H1 (cell line): ENCODE measurements around the gene PHTF1. TPM values are rescaled to one million over a fixed set of nuclear protein-coding genes. Genes with fewer than 3 reads are reported as not detected.

Experiments used
- BACH1 ChIP-seq: IDR thresholded peaks from 2 replicates; pipeline ENCODE4 v1.6.1; 2012; ENCODE audit warnings: low read length, improper control_type of control experiment
- BCL11A ChIP-seq, 2 experiments: IDR thresholded peaks; one replicate each; pipeline ENCODE4 v1.6.1; 2011; ENCODE audit warnings: low read depth in 2 of 2, low read length in 2 of 2, mild to moderate bottlenecking in 2 of 2
- CEBPB ChIP-seq: IDR thresholded peaks from 2 replicates; pipeline ENCODE4 v1.6.1; 2012; ENCODE audit warnings: low read depth, low read length
- CHD1 ChIP-seq: IDR thresholded peaks from 2 replicates; pipeline ENCODE4 v1.6.1; 2012; ENCODE audit warnings: low read depth, low read length, improper control_type of control experiment
- CHD7 ChIP-seq: fragments of 300-600 bp; sonication (generic); IDR thresholded peaks from 2 replicates; pipeline ENCODE4 v1.7.1; 2012; ENCODE audit warnings: low read length, moderate library complexity, mild to moderate bottlenecking, inconsistent platforms; ENCODE audit not compliant: insufficient replicate concordance
- POLR2A ChIP-seq, 2 experiments: IDR thresholded peaks; 1 replicate in 1 of 2; 2 replicates in 1 of 2; pipeline ENCODE4 v1.6.1; 2011; ENCODE audit warnings: low read depth in 2 of 2, low read length in 2 of 2, mild to moderate bottlenecking in 2 of 2; ENCODE audit errors: control extremely low read depth in 1 of 2
- RXRA ChIP-seq: IDR thresholded peaks from 2 replicates; pipeline ENCODE4 v1.6.1; 2011; ENCODE audit warnings: low read depth, mild to moderate bottlenecking, low read length, moderate library complexity; ENCODE audit not compliant: insufficient read depth
- USF2 ChIP-seq: IDR thresholded peaks from 2 replicates; pipeline ENCODE4 v1.6.1; 2011; ENCODE audit warnings: low read length, improper control_type of control experiment
- polyA plus RNA-seq, 7 experiments: library from polyadenylated mRNA; depleted of rRNA in 3 of 7; stranded (reverse) in 5 of 7; unstranded in 2 of 7; fragments of >200 nt in 5 of 7; fragments of 200-250 nt in 2 of 7; gene quantifications; 1 replicate in 5 of 7; 2 replicates in 1 of 7; 4 replicates in 1 of 7; pipeline versions ENCODE4 v1.2.1 to v1.2.3, GENCODE V29; 2011 to 2013; ENCODE audit warnings: missing spikeins in 2 of 7, mixed read lengths in 2 of 7
- total RNA-seq: library from RNA; stranded (reverse); fragmentation: NEBNext Ultra II Directional; extraction: Animal tissue kit (Norgen Biotek cat#: 25700); gene quantifications from 2 replicates; pipeline ENCODE4 v1.2.1, GENCODE V29; 2021

PHTF1 gene
- total and polyA plus RNA-seq, 2 of the 8 experiments (the other 6 are each of a cell fraction or from before 2014, with no cell fraction given): 9.1 to 26.9 TPM

GRCh38 chr1:113780374-113781146 lies 21.3 kb upstream of the PHTF1 start (continued):
- TF ChIP-seq CHD7 (no peak), RXRA (no peak), BCL11A (IDR thresholded peaks at IDR 0.05; ENCODE audit: low read depth in 2 of 2, low read length in 2 of 2) (no peak), POLR2A (IDR thresholded peaks at IDR 0.05; ENCODE audit: control extremely low read depth in 1 of 2, low read depth in 2 of 2, low read length in 2 of 2) (no peak), CHD1 (no peak), CEBPB (no peak), BACH1 (no peak), USF2 (no peak)
